T-helper 1 cell treated with Interleukin-12 subunit alpha and Interleukin-12 subunit beta and Interleukin-4 antibody, amounts not matched to agents 30 ng/mL and 1 ng/mL, for 36 hours (primary cell): ENCODE measurements around the gene PKD2. TPM values are rescaled to one million over a fixed set of nuclear protein-coding genes. Genes with fewer than 3 reads are reported as not detected.
"Not testable (repeated sequence)": the region's sequence is repeated elsewhere in the genome, so short reads cannot be mapped to it uniquely, and the experiment has no call there.

ENCODE experiments used
- intact Hi-C: fragments of 100-400 bp; cut with micrococcal nuclease; formaldehyde crosslinking; loops from one replicate; pipeline ENCODE4 v1.15.1; 2024
- total RNA-seq: library from RNA; stranded (reverse); gene quantifications from 2 replicates; pipeline ENCODE4 v1.2.3, GENCODE V29; 2022

PKD2 gene
- total RNA-seq, 1 donor from 2014 or later, result 12.6 TPM

- intact Hi-C loops, result no loop called here
These were observed 55.4 kb downstream of the PKD2 start for GRCh38 chr4:88062843-88063242.

- intact Hi-C loops, result no loop called here
These were observed 56.3 kb downstream of the PKD2 start for GRCh38 chr4:88063634-88064296.

GRCh38 chr4:88064410-88064809, 57.0 kb downstream of the PKD2 start:
- intact Hi-C loops, result no loop called here

GRCh38 chr4:88070031-88070430, 62.6 kb downstream of the PKD2 start:
- intact Hi-C loops, result no loop called here

DNA sequence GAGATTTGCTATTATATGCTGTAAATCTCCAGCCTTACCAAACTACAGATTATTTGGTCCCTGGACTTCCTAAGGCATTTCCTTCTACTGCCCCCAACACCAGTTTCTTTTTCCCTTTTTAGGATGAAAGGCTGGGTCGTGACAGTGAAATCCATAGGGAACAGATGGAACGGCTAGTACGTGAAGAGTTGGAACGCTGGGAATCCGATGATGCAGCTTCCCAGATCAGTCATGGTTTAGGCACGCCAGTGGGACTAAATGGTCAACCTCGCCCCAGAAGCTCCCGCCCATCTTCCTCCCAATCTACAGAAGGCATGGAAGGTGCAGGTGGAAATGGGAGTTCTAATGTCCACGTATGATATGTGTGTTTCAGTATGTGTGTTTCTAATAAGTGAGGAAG, 67.9 kb downstream of the PKD2 start:
- intact Hi-C loops, result no loop called here

- intact Hi-C loops, result no loop called here
These were observed 70.6 kb downstream of the PKD2 start for GRCh38 chr4:88077911-88078524.

DNA sequence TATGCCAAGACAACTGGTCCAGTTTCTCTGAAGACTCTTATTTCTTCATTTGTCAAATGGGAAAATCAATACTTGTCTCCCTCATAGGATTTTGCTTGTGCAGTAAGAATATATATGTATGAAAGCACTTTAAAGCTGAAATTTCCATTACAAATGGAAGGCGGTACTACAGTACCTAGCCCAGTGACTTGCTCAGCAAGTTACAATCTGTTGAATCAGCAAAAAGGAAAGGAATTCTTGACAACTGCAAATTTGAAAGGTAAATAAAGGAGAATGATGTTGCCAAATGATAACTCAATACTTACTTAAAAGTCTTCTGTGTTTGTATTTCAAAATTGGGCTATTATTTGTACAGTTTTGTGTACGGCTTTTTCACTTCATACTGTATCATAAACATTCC, 71.1 kb downstream of the PKD2 start:
- intact Hi-C loops, result no loop called here

DNA sequence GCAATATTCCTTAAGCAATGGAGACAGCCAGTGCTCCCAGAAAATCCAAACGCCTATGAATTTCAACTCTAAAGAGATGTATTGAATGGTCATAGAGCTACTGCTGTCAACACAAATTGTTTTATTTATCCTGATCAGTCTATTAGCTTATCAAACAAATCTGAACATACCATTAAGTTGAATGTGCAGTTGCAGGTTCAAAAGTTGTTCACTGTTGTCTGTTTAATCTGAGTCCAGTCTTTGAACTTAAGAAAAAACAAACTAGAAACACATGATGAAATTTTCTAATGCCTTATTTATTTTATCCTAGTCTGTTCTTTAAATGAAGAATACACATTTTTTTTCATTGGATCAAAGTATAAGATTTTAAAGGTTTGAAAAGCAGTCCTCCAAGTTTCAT, 73.2 kb downstream of the PKD2 start:
- intact Hi-C loops, result no loop called here

GRCh38 chr4:88087004-88087403, 79.6 kb downstream of the PKD2 start:
- intact Hi-C loops, result no loop called here

- intact Hi-C loops, result no loop called here
These were observed 83.5 kb downstream of the PKD2 start for GRCh38 chr4:88090898-88091297.

- intact Hi-C loops, result no loop called here
These were observed 83.9 kb downstream of the PKD2 start for GRCh38 chr4:88091378-88091777.

DNA sequence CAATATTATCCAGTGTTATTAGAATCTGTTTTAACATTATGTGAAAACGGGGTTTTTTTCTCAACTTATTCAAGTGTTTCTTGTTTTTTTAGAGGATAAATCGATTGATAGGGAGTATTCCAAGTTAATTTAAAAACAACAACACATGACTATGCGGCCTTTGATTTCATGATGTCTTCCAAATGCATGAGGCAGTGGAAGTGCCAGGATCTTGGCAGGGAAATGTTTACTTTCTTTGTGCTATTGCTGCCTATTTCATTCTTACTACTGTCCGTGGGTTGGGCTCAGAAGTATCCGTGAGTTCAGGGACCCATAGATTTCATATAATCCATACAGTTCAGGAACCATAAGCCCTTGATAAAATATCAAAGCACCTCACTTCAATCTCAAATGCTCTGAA, 86.4 kb downstream of the PKD2 start:
- intact Hi-C loops, result no loop called here

DNA sequence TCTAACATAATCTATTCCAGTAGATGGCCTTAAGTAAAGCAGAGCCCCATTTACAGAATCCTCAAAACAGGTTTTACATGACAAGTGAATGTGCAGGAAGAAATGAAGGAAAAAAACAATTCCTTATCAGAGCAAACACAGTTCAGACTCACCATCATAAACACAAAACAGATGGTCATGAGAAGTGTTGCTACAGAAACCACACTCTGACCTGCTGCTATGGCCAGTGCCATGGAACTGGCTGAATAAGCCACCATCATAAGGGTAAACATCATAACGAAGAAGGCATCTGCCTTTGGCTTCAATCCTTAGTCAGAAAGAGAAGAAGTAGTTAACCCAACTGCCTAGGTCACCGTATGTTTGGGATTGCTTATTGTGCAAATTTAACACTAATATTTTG, 89.9 kb downstream of the PKD2 start:
- intact Hi-C loops, result no loop called here

DNA sequence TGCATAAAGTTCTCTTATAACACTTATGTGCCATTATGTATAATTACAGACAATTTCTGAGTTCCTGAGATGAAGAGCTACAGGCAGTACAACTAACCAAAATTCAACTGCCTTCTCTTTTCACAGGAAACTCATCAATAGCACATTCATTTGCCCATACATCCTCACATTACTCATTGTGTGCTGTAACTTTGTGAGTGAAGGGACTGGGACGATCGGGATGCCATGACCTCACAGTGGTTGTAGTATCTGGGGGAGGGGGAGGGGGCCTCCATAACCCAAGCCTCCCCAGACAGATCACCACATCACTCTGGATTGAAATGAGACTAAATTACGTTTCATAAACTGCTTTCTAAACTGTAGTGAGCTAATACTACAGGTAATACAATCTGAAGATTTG, 90.3 kb downstream of the PKD2 start:
- intact Hi-C loops, result no loop called here

GRCh38 chr4:88098993-88099752, 91.7 kb downstream of the PKD2 start:
- intact Hi-C loops, result no loop called here

DNA sequence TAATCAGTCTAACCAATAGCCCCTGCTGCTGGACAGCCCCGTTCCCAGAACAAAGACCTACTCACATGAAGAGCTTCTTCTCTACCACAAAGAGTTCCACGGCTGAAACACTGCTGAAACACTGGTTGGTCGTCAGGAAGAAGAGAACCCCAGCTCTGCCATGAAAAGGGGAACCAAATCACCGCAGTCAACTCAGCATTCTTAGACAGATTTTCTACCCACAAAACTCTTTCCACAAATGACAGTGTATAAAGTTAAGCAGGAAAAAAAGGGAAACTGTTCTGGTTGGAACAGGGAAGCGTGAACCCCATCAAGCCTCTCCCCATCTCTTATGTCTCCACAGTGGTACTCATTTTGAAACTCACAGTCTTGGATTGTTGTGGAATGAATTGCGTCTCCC, 93.7 kb downstream of the PKD2 start:
- intact Hi-C loops, result no loop called here

DNA sequence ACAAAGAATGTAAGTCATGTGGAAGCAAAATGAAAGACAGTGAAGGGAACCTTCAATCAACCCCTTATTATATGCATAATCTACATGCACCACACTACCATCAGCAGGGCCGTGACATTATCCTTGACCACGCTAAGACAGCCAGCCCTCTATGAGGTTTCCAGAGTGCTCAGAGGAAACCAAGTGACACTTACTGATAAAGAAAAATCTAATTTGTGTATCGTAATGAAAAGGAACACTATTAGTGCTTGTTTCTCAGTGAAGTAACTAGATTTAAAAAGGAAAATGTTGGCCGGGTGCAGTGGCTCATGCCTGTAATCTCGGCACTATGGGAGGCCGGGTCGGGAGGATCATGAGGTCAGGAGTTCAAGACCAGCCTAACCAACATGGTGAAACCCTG, 94.6 kb downstream of the PKD2 start:
- intact Hi-C loops, result no loop called here

- intact Hi-C loops, result no loop called here
These were observed 97.6 kb downstream of the PKD2 start for GRCh38 chr4:88104902-88105610.

DNA sequence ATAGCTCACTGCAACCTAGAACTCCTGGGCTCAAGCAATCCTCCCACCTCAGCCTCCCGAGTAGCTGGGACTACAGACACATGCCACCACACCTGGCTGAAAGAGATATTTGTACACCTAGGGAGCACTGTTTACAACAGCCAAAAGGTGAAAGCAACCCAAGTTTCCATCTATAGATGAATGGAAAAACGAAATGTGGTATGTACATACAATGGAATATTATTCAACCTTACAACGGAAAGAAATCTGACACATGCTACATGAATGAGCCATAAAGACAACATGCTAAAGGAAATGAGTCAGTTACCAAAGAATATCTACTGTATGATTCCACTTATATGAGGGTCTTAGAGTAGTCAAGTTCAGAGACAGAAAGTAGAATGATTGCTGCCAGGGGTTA, 98.8 kb downstream of the PKD2 start:
- intact Hi-C loops, result no loop called here

GRCh38 chr4:88107406-88108107, 100.1 kb downstream of the PKD2 start:
- intact Hi-C loops, result no loop called here

GRCh38 chr4:88108108-88108465, 100.7 kb downstream of the PKD2 start:
- intact Hi-C loops, result not testable (repeated sequence)

GRCh38 chr4:88108747-88109122, 101.3 kb downstream of the PKD2 start:
- intact Hi-C loops, result no loop called here
